NB4 (cell line): ENCODE measurements around the gene XXYLT1.

Experiments used
- MYC ChIP-seq: IDR thresholded peaks from 2 replicates; pipeline ENCODE4 v1.6.1; 2011; ENCODE audit warnings: low read depth, low read length
- POLR2A ChIP-seq: IDR thresholded peaks from 2 replicates; pipeline ENCODE4 v1.6.1; 2011; ENCODE audit warnings: mild to moderate bottlenecking; ENCODE audit not compliant: insufficient read length; ENCODE audit errors: extremely low read depth
- TF ChIP-seq, protein P1 (sequence below): IDR thresholded peaks from 2 replicates; pipeline ENCODE4 v1.6.1; 2011; ENCODE audit warnings: low read depth, low read length
- TF ChIP-seq, protein P2 (sequence below): IDR thresholded peaks from one replicate; pipeline ENCODE4 v1.5.1; 2012; ENCODE audit warnings: low read depth, low read length

GRCh38 chr3:195188426-195188927 lies 82.5 kb downstream of the XXYLT1 start:
- TF ChIP-seq, protein P1, sequence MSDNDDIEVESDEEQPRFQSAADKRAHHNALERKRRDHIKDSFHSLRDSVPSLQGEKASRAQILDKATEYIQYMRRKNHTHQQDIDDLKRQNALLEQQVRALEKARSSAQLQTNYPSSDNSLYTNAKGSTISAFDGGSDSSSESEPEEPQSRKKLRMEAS: no peak
- TF ChIP-seq, protein P2, sequence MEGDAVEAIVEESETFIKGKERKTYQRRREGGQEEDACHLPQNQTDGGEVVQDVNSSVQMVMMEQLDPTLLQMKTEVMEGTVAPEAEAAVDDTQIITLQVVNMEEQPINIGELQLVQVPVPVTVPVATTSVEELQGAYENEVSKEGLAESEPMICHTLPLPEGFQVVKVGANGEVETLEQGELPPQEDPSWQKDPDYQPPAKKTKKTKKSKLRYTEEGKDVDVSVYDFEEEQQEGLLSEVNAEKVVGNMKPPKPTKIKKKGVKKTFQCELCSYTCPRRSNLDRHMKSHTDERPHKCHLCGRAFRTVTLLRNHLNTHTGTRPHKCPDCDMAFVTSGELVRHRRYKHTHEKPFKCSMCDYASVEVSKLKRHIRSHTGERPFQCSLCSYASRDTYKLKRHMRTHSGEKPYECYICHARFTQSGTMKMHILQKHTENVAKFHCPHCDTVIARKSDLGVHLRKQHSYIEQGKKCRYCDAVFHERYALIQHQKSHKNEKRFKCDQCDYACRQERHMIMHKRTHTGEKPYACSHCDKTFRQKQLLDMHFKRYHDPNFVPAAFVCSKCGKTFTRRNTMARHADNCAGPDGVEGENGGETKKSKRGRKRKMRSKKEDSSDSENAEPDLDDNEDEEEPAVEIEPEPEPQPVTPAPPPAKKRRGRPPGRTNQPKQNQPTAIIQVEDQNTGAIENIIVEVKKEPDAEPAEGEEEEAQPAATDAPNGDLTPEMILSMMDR: no peak
- TF ChIP-seq POLR2A (no peak), MYC (no peak)
